HG02642 (cell line): ENCODE measurements around the gene GATD1.
A peak's percentile ranks its signal among the peaks of the same experiment; 100 is the strongest.

Experiments used
- ATAC-seq: cut with Tn5 transposase; IDR thresholded peaks from one replicate; pipeline ENCODE4 v1.9.1; 2021; ENCODE audit warnings: mild to moderate bottlenecking; ENCODE audit not compliant: unreplicated experiment, poor library complexity

Gene GATD1

DNA sequence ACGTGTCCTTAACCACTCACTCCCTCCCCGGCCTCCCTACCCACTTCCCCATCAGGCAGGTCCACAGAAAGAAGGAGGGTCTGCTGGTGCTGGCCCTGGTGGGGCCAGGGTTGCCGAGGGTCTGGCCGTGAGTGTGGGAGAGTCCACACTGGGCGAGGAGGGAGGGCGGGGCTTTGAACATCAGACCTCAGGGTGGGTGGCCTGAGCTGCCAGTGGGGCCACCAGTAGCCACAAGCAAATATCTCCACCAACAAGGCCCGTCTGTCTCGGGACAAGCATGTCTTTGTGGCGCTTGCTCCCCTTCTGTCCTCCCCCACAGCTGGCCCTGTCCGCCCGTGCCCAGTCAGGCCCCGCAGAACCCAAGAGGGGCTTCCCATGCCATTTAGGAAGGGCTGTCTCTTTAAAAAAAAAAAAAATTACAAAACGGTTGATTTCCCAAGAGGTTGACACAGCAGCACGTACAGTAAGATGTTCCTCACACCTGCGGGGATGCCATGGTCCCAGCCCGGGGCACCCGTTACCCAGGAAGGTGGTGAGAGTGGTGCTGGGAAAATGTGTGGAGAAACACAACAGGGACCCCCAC, 47.7 kb downstream of the GATD1 start:
- no peak for ATAC-seq

DNA sequence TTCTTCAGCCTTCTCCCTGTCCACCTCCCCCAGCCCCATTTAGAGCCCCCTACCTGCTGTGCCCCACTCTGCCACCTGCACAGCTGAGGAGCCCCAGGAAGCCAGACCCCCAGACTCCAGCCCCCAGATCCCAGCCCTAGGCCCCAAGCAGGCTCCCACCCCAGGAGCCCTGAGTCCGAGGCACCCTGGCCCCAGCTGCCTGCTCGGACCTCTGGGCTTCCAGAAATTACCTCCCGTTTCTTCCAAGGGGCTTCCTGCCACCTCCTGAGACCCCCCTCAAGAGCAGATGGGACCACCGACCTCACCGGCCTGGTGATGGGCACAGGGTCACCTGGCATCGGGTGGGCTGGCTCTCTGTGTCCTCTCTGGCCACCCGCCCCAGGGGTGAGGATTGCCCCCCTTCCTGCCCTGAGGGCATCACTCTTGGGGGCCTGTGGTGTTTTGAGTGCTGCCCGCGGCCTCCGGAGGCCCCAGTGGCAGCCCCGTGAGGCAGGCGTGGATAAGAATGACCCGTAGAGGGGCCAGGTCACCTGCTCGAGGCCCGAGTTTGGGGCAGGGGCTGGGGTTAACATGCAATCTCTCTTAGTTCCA, 48.3 kb downstream of the GATD1 start:
- ATAC-seq, result no peak

DNA sequence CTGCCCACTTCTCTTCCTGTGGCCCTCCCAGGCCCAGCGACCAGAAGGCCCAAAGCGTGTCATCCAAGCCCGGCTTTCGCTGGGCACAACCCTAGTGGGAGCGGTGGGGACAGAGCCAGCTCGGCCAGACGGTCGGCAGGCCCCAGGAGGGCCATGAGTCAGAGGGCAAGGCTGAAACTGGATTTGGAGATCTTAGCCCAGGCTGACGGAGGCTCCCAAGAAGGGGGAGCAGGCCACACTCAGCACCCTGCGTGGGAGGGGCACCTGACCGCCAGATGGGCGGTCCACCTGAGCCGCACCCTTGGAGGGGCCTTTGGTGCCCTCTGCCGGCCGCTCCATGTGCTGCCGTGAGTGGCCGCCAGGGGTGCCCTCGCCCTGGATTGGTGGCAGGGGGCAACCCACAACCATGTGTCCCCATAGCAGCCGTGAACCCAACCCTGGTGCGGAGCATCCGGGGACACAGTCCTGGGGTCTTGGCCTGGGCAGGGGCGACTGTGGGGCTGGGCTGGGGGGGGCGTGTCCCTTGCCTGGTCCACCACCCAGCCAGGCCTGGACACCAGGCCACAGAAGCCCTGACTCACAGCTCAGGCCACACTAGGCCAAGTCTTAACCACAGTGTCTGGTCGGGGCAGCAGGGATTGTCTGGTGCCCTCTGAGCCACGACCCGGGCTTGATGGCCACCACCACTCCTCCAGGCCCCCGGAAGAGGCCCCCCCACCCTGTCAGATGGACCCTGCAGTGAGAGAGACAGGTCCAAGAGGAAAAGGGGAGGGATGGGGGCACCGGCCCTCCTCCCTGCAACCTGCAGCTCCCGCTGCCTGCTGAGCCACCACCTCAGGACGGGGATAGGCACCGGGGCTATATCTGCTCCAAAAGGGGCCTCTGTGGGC, 49.2 kb downstream of the GATD1 start:
- ATAC-seq, result peak; percentile 68

DNA sequence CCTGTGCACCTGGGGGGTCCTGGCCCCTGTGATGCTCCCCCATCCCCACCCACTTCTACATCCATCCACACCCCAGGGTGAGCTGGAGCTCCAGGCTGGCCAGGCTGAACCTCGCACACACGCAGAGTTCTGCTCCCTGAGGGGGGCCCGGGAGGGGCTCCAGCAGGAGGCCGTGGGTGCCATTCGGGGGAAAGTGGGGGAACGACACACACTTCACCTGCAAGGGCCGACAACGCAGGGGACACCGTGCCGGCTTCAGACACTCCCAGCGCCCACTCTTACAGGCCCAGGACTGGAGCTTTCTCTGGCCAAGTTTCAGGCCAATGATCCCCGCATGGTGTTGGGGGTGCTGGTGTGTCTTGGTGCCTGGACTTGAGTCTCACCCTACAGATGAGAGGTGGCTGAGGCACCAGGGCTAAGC, 50.0 kb downstream of the GATD1 start:
- ATAC-seq, result no peak

DNA sequence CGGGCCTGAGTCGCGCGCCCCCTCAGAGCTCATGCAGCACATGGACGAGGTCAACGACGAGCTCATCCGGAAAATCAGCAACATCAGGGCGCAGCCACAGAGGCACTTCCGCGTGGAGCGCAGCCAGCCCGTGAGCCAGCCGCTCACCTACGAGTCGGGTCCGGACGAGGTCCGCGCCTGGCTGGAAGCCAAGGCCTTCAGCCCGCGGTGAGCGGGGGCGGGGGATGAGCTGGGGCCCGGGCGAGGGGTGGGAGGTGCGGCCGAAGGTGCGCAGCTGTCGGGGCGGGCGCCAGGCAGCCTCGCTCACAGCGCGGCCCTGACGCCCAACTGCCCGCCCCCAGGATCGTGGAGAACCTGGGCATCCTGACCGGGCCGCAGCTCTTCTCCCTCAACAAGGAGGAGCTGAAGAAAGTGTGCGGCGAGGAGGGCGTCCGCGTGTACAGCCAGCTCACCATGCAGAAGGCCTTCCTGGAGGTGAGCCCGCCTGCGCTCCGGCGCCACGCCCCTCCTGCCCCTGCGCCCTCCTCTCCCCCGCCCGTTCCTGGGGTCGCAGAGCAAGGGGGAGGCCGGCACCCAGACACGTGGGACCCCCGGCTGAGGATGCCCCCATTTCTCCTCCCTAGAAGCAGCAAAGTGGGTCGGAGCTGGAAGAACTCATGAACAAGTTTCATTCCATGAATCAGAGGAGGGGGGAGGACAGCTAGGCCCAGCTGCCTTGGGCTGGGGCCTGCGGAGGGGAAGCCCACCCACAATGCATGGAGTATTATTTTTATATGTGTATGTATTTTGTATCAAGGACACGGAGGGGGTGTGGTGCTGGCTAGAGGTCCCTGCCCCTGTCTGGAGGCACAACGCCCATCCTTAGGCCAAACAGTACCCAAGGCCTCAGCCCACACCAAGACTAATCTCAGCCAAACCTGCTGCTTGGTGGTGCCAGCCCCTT, 50.7 kb downstream of the GATD1 start:
- no peak for ATAC-seq

GRCh38 chr11:725624-726202, 51.6 kb downstream of the GATD1 start:
- no peak for ATAC-seq

DNA sequence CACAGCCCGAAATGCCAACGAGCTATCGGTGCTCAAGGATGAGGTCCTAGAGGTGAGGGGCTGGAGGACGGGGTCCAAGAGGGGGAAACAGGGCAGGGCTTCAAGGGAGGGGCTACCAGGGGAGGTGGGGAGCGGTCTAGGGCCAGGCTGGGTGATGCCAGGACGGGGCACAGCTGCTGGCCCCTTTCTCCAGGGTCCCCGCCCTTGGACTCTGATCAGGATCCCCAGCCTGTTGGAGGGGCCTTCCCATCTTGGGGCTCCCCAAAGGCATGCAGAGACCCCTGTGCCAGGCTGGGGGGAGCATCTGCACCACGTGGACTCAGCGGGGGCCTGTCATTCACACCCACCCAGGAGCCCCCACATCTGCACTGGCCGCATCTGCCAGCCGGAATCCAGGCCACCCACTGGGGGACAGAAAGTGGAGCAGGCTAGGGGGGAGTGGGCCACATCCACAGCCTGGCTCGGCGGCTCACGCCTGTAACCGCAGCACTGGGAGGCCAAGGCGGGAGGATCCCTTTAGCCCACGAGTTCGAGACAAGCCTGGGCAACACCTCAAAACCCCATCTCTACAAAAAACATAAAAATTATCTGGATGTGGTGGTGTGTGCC, 52.4 kb downstream of the GATD1 start:
- ATAC-seq, result no peak

DNA sequence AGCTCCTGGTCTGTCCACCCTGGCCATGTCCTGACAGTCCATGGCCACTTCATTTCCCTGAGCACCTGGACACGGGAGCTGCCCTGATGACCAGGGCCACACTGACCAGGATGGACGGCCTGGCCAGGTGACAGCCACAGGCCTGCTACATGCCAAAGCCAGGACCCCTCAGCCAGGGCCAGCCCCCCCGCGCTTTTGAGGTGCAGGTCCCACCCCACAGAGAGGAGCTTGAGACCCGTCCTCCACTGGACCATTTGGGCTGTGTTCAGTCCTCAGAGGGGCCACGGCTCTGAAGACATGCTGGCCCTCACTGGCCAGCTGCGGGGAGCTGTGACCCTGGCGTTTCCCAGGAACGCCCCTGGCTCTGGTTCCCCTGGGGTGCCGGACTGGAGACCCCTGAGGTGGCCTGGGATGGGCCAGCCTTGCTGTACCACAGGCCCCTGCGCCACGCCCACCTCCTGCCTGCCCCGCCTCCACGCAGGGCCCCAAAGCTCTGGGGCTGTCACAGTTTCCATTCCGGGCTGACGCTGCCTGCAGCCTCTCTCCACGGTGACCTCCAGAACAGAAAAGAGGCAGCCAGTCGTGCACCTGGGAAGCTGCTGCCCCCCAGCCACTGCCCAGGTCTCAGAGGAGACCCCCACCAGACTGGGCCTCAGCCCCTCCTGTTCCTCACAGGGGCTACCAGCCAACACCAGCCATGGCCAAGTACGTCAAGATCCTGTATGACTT, 53.1 kb downstream of the GATD1 start:
- ATAC-seq, result no peak

DNA sequence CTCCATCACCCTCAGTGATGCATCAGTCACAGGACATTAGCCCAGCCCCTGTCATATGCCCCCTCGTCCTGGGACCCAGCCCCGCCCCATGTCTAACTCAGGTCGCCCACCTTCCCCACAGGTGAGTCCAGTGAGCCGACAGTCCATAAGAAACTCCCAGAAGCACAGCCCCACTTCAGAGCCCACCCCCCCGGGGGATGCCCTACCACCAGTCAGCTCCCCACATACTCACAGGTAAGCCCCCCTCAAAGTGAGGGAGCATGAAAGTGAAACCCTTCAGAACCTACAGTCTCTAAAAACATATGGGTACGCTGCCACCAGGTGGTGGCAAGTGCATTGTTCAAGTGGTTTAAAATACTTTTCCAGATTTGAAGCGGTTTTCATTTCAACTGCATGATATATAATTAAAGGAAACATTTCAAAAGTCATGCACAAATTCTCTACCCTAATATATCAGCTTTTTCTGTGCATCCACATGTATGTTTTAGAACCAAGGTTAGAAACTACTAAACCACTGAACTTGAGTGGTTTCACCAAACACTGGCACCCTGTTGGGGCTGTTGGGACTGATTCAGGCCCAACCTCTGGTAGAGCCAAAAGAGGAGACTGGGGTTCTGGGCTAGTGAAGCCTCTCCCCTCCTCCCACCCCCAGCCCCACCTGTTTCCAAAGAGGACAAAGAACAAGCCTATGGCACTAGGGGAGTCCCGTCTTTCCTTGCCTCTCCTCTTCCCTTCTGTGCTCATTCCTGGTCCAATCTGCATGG, 54.0 kb downstream of the GATD1 start:
- no peak for ATAC-seq

- ATAC-seq, result no peak
Observed at GRCh38 chr11:722346-722811, 54.9 kb downstream of the GATD1 start.

- no peak for ATAC-seq
Observed at GRCh38 chr11:721741-722345, 55.4 kb downstream of the GATD1 start.

- no peak for ATAC-seq
Observed at GRCh38 chr11:721247-721740, 56.0 kb downstream of the GATD1 start.

DNA sequence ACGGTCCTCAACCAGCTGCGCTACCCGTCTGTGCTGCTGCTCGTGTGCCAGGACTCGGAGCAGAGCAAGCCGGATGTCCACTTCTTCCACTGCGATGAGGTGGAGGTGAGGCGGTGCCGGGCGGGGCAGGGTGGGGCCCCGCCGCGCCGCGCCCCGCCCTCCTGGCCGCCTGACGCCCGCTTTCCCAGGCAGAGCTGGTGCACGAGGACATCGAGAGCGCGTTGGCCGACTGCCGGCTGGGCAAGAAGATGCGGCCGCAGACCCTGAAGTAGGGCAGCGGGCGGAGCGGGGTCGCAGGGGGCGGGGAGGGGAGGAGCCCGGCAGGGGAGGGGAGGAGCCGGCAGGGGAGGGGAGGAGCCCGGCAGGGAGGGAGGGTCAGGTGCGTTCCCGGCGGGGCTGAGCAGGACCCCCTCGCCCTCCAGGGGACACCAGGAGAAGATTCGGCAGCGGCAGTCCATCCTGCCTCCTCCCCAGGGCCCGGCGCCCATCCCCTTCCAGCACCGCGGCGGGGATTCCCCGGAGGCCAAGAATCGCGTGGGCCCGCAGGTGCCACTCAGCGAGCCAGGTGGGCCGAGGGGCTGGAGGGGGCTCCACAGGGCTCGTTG, 56.5 kb downstream of the GATD1 start:
- no peak for ATAC-seq

DNA sequence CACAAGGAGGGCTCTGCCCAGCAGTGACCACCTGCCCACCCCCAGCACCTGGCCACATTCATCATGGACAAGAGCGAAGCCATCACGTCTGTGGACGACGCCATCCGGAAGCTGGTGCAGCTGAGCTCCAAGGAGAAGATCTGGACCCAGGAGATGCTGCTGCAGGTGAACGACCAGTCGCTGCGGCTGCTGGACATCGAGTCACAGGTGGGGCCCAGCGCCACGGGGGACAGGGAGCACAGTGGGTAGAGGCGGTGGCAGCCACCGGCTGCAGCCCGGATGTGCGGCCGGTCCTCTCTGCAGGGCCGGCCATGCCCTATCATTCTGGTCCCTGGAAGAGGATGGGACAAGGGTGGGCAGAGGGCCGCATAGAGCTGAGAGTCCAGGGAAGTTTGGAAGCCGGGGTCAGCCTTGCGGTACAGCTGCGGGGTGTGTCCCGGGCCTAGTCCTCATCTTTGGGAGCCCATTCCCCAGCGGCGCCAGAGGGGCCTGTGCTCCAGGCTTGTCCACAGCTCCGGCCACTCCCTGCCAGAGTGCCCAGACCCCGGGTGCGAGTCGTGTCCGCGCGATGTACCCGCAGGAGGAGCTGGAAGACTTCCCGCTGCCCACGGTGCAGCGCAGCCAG, 57.2 kb downstream of the GATD1 start:
- no peak for ATAC-seq

DNA sequence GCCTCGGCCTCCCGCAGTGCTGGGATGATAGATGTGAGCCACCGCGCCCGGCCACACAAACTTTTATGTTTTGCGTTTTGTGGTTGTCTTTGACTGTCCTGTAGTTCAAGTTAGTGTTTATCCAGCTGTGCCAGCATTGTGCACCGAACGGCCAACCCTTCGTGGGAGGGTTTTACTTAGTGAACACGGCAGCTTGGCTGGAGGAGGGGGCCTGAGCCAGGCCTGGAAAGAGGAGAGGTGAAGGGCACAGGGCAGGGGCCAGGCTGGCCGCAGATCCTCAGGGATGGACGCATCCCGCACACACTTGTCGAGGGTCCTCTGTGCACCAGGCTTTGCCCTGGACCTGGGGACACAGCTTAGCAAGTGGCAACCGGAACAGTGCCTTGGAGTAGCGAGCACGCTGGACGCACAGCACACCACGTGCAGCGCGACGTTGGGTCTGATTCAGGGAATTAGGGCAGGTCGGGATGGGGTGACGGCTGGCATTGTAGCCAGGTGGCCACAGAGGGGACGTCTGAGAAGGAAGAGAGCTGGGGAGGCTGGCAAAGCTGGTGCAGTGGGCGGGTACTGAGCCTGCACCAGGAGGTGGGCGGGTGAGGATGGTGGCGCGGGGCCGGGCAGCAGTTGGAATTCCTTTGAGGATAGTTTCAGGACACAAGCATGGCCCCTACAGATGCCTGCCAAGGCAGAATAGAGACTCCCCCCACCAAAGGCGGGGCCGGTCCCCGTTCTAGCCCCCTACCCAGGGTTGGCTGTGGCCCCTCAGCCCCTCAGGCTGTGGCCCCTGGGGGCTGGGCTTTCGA, 57.9 kb downstream of the GATD1 start:
- ATAC-seq, result no peak
